GM10847 (cell line): Measurements from ENCODE around the gene LMX1A.

Experiments
- POLR2A ChIP-seq: IDR thresholded peaks from 2 replicates; pipeline ENCODE4 v1.6.1; 2011; ENCODE audit not compliant: insufficient read length; ENCODE audit errors: extremely low read depth

Gene LMX1A

GRCh38 chr1:165355977-165356811 lies at the start of gene LMX1A:
TSS of gene LMX1A (minus strand) at chr1:165356715. CDS start at chr1:165355559, 1,156 bp downstream.
- TF ChIP-seq POLR2A = no peak

- no peak for TF ChIP-seq POLR2A
Measured at GRCh38 chr1:165403835-165404482, 47.4 kb upstream of the LMX1A start.

DNA sequence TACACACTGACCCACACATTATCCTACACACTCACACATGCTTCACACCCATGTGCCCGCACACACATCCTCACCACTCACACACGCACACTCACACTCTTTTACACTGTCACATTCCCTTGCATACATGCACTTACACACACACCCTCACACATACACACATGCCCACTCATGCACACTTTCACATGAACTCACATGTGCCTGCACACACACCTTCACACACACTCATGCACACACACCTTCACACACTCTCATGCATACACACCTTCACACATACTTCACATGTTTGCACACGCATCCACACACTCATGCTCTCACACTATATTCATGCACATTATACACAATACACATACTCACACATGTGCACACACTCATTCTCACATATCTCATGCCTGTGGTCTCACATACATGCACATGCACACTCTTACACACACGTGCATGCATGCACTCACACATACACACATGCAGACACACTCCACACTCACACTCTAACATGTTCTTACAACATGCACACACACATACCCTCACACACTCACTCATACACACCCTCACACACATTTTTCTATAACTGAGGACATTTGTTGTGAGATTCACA lies 46.1 kb upstream of the LMX1A start:
- TF ChIP-seq POLR2A = no peak

DNA sequence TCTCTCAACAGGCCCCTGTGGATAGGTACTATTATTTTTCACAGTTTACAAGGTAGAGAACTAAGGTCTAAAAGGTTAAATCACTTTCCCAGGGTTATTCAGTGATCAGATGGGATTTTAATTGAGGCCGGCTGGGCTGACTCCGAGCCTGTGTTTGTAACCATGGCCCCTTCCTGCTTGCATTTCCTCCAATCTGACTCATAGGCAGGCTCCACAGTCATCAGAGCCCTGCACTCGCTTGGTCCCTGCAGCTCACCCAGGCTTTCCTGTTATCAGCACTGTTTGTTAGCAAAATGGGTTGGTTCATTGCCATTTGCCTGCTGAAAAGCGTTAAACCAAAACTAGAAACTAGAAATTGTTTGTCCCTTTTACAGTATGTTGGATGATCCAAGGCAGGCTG lies 41.4 kb upstream of the LMX1A start:
- no peak for TF ChIP-seq POLR2A

DNA sequence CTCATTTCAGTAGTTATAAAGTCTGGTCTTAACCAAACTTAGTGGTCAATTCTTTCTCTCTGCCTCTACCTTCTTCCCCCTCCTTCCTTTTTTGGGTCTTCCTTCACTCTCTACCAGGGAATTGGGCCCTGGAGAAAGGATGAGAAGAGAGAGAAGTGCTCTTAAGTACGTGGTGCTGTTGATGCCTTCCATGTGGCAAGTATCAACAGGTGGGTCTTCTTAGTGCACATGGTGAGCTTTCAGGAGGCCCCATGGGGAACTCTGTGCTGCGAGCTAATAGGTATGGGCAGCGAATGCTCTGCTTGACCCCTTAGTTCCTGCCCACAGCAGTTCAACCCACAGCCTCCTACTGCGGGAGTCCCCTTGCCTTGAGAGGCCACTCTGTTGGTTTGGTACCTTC lies 39.4 kb upstream of the LMX1A start:
- no peak for TF ChIP-seq POLR2A

DNA sequence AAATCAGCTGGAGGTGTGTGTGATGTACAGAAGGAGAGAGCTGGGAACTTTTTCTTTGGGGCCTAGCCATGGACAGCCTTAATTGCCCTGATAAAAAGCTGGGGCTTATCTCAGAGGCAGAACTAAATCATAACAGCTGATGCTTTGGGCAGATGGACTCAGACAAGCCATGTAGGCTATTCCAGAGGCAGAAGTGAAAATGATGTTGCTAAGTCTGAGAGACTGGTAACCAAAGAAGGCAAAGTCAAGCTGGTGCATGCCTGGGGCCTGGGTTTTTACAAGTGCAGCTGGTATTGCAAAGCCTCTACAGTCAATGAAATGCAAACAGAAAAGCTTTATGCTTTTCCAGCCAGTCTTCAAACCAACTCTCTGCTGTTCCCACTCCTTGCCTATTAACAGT lies 39.0 kb upstream of the LMX1A start:
- no peak for TF ChIP-seq POLR2A

DNA sequence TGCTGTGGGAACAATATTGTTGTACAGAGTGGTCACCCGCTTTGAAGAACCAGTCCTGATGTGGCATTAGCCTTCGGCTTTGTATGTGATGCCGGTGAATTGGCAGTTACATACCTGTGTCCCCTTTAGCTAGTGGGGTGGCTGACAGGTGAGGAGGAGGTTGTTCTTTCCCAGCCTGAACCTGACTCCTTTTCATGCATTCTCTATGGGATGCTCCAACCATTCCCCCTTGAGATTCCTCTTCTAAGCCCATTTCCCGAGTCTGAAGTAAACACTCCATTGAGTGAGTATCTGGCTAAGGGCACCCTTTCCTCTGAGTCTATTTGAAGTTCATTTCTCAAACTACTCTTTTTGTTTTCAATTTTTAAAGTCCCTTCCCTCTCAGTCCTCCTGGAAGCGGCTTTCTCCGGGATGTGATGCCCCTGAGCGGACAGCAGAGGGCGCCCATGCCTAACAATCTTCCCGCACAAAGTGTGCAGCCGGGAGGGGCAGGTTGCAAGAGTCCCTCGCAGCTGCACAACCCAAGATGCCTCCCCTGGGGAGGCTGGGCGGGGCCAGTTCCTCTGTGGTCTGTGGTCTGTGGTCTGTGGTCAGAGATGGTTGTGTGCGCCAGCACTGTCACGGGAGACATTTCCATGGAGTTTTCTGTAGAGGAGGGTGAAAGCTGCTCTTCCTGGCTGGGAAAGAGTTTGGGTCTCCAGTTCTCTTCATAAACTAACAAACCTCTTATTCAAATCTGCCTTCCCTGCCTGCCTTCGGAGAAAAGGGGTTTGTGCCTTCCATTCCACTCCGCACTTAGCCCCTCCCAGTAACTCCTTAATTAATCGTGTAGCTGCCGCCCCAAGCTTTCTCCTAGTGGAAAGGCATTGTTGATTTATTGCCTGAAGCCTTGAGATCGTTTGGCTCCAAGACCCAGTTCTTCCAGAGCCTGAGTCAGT lies 36.4 kb upstream of the LMX1A start:
- TF ChIP-seq POLR2A = no peak

DNA sequence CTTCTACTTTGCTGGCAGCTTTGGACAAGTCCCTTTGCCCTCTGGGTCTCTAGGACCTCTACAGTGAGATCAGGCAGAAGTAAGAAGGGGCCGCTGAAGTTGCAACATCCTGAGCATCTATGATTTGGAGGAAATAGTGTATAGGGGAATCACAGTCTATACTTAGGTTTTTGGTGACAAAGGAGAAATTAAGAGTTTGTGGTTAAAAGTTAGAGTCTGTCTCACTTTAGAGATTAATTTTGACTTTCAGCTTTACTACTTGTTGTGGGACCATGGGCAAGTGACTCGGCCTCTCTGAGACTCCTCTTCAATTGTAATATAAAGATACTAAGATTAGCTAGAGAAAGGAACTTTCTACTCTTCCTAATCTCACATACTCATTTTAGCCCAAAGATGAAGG lies 33.1 kb upstream of the LMX1A start:
- TF ChIP-seq POLR2A = no peak

GRCh38 chr1:165387961-165388360 lies 31.4 kb upstream of the LMX1A start:
- no peak for TF ChIP-seq POLR2A

GRCh38 chr1:165387505-165387904 lies 31.0 kb upstream of the LMX1A start:
- TF ChIP-seq POLR2A = no peak

- no peak for TF ChIP-seq POLR2A
Measured at GRCh38 chr1:165383599-165384405, 27.3 kb upstream of the LMX1A start.

GRCh38 chr1:165383067-165383466 lies 26.6 kb upstream of the LMX1A start:
- TF ChIP-seq POLR2A = no peak

DNA sequence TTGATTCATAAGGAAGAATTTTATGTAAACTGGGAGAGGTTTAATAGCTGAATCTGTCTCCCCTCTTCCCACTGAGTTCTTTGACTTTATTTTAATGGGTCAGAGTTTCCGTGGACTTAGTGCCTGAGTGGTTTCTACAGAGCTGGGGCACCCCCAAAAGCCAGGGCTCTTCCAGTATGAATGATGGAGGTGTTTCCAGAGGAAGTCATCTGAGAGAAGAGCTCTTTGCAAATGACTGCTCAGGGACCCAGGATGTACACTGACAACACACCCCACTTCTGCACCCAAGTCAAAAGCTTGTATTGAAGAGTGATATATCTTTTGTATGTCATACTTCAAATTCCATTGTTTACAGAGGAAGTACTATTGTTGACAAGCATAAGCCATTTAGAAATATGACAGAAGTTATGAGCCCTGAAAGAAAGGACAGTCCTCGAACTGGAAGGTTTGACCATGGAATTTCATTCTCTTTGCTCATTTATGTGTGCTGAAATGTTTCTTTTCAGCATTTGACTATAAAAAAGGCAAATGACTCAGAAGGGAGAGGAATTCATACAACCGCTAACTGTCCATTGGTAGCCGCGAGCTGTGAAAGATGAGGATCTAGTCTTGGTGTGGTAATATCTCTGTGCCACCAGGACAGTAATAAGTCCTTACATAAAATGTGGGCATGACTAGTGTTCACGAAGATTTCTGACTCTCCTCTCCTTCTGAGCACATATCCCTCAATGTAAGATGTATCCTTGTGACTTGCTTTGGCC lies 25.4 kb upstream of the LMX1A start:
- TF ChIP-seq POLR2A = no peak
